ENCODE data around the gene GMNC. TPM values are rescaled to one million over a fixed set of nuclear protein-coding genes. Genes with fewer than 3 reads are reported as not detected.
A peak's percentile ranks its signal among the peaks of the same experiment; 100 is the strongest.

The GMNC gene
- total and polyA plus RNA-seq, 12 donors, result 0.07 to 3.7 (median 0.45) TPM; not detected in 1

- Histone ChIP-seq H3K27me3 (peaks cover 0 to 27% (median 0%) of the 10 kb centered on the region in 7 donors), H3K4me3 (no peak overlapping the region), H3K9me3 (no peaks in the 10 kb centered on the region), H3K4me1 (peaks cover 0 to 5% (median 0%) of the 10 kb centered on the region in 9 donors), H3K36me3 (no peaks in the 10 kb centered on the region), H3K27ac (no peak overlapping the region)
- 74 to 85% methylated on average over 2 of the region's 2 CpGs for WGBS, 2 donors
- DNase-seq, result no peak
- intact Hi-C loops (cut with DNase I), result loop anchor here in 1 of 10 donors (10.0 kb wide), 1 partner anchor 162 kb away; no protein-coding TSS in a partner anchor
- ATAC-seq, result no peak
- no peak for TF ChIP-seq CTCF (IDR thresholded peaks at IDR 0.05)
These were observed 4.6 kb upstream of the GMNC start for GRCh38 chr3:190867071-190867470.

- intact Hi-C loops (cut with DNase I), result loop anchor here in 1 of 10 donors (10.0 kb wide), 1 partner anchor 161 kb away; no protein-coding TSS in a partner anchor
- H3K4me3 ChIP-seq, result no peak overlapping the region
- H3K4me1 ChIP-seq, result peaks cover 0 to 5% (median 0%) of the 10 kb centered on the region in 9 donors
- no peak for TF ChIP-seq CTCF (IDR thresholded peaks at IDR 0.05)
- no peaks in the 10 kb centered on the region for H3K9me3 ChIP-seq
- peaks cover 0 to 39% (median 0%) of the 10 kb centered on the region in 7 donors for H3K27me3 ChIP-seq
- ATAC-seq (no peak), DNase-seq (no peak)
- H3K36me3 ChIP-seq, result no peaks in the 10 kb centered on the region
- peak overlapping the region in 1 of 10 donors; percentile 91 for H3K27ac ChIP-seq
- 57 to 62% methylated on average over 7 of the region's 7 CpGs for WGBS, 2 donors
These were observed 3.3 kb upstream of the GMNC start for GRCh38 chr3:190865828-190866227.

GRCh38 chr3:190865419-190865818 lies 2.9 kb upstream of the GMNC start:
- Histone ChIP-seq H3K27ac (peak overlapping the region in 1 of 10 donors; percentile 91), H3K36me3 (no peaks in the 10 kb centered on the region), H3K27me3 (peaks cover 0 to 40% (median 0%) of the 10 kb centered on the region in 7 donors), H3K4me3 (no peak overlapping the region), H3K4me1 (peaks cover 0 to 5% (median 0%) of the 10 kb centered on the region in 9 donors), H3K9me3 (no peaks in the 10 kb centered on the region)
- DNase-seq, result no peak
- intact Hi-C loops (cut with DNase I), result loop anchor here in 1 of 10 donors (10.0 kb wide), 1 partner anchor 161 kb away; no protein-coding TSS in a partner anchor
- TF ChIP-seq CTCF (IDR thresholded peaks at IDR 0.05), result no peak
- ATAC-seq, result no peak
- 51 to 52% methylated on average over 2 of the region's 2 CpGs for WGBS, 2 donors

- intact Hi-C loops (cut with DNase I), result loop anchor here in 2 of 10 donors (5.0 to 10.0 kb wide), 2 partner anchors 57 to 159 kb away; no protein-coding TSS in a partner anchor
- no peak for DNase-seq
- peak in 6 of 8 donors; percentile 38 to 74 (median 66) for ATAC-seq
These were observed 1.5 kb upstream of the GMNC start for GRCh38 chr3:190864002-190864401.

More at GRCh38 chr3:190864002-190864401, 1.5 kb upstream of the GMNC start:
- H3K27me3 ChIP-seq, result peaks cover 0 to 40% (median 0%) of the 10 kb centered on the region in 7 donors
- H3K4me3 ChIP-seq, result peak overlapping the region; percentile 33 to 85 (median 62)
- no peak for TF ChIP-seq CTCF (IDR thresholded peaks at IDR 0.05)
- H3K27ac ChIP-seq, result peak overlapping the region in 9 of 10 donors; percentile 6 to 91 (median 81)
- H3K9me3 ChIP-seq, result no peaks in the 10 kb centered on the region
- H3K4me1 ChIP-seq, result peaks cover 0 to 5% (median 0%) of the 10 kb centered on the region in 9 donors
- no peaks in the 10 kb centered on the region for H3K36me3 ChIP-seq
